ENCODE data around the gene GNB2. TPM values are rescaled to one million over a fixed set of nuclear protein-coding genes. Genes with fewer than 3 reads are reported as not detected.
"Not testable (repeated sequence)": the region's sequence is repeated elsewhere in the genome, so short reads cannot be mapped to it uniquely, and the experiment has no call there.

Gene GNB2
- total and polyA plus RNA-seq, 12 donors = 54.1 to 365 (median 213) TPM

DNA sequence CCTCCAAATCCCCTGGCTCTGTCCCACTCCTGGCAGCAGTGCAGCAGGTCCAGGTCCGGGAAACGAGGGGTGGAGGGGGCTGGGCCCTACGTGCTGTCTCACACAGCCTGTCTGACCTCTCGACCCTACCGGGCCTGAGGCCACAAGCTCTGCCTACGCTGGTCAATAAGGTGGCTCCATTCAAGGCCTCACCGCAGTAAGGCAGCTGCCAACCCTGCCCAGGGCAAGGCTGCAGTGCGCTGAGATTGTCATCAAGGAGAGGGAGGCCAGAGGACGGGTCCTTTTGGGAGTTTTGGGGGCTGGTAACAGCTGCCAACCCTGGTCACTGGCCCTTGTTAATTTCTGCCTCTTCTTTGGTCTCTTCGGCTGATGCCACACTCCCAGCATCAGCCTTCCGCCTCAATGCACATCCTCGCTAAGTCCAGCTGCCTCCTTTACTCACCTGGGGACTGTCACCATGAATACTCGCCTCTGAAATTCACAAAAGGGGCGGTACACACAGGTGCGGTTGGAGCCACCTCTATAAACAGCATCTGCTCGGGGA, 50.3 kb downstream of the GNB2 start:
- WGBS, 4 donors = 64 to 82% (median 76%) methylated on average over 12 to 16 of the region's 16 CpGs
- Histone ChIP-seq H3K4me1 (replicated peaks in 1 of 2) (peaks cover 4 to 15% of the 10 kb centered on the region in 2 donors), H3K27ac (no peak overlapping the region), H3K36me3 (replicated peaks in 1 of 2) (no peaks in the 10 kb centered on the region), H3K4me3 (no peak overlapping the region), H3K27me3 (peaks cover 14% of the 10 kb centered on the region), H3K9me3 (replicated peaks in 1 of 3) (no peaks in the 10 kb centered on the region)
- TF ChIP-seq, protein P1, sequence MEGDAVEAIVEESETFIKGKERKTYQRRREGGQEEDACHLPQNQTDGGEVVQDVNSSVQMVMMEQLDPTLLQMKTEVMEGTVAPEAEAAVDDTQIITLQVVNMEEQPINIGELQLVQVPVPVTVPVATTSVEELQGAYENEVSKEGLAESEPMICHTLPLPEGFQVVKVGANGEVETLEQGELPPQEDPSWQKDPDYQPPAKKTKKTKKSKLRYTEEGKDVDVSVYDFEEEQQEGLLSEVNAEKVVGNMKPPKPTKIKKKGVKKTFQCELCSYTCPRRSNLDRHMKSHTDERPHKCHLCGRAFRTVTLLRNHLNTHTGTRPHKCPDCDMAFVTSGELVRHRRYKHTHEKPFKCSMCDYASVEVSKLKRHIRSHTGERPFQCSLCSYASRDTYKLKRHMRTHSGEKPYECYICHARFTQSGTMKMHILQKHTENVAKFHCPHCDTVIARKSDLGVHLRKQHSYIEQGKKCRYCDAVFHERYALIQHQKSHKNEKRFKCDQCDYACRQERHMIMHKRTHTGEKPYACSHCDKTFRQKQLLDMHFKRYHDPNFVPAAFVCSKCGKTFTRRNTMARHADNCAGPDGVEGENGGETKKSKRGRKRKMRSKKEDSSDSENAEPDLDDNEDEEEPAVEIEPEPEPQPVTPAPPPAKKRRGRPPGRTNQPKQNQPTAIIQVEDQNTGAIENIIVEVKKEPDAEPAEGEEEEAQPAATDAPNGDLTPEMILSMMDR (IDR thresholded peaks at IDR 0.05) = no peak
- TF ChIP-seq POLR2A (IDR thresholded peaks at IDR 0.05) = no peak
- DNase-seq = no peak
- intact Hi-C loops (cut with DNase I) = no loop called here

DNA sequence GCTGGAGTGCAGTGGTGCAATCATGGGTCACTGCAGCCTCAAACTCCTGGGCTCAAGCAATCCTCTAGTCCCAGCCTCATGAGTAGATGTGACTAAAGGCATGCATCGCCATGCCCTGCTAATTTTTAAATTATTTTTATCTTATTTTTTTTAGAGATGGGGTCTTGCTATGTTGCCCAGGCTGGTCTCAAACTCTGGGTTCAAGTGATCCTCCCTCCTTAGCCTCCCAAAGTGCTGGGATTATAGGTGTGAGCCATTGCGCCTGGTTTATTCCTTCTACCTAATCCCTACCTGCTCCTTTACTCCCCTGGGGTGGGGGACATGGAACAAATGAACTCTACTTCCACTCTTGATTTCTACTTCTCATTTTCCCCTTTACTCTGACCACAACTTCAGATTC, 50.8 kb downstream of the GNB2 start:
- 63 to 84% (median 76%) methylated on average over 2 of the region's 2 CpGs for WGBS, 4 donors
- Histone ChIP-seq H3K4me1 (replicated peaks in 1 of 2) (peaks cover 4 to 15% of the 10 kb centered on the region in 2 donors), H3K27me3 (peaks cover 14% of the 10 kb centered on the region)
- H3K4me3 ChIP-seq; H3K36me3 ChIP-seq (replicated peaks in 1 of 2); DNase-seq; H3K27ac ChIP-seq; H3K9me3 ChIP-seq (replicated peaks in 1 of 3); intact Hi-C loops (cut with DNase I): not testable (repeated sequence)

DNA sequence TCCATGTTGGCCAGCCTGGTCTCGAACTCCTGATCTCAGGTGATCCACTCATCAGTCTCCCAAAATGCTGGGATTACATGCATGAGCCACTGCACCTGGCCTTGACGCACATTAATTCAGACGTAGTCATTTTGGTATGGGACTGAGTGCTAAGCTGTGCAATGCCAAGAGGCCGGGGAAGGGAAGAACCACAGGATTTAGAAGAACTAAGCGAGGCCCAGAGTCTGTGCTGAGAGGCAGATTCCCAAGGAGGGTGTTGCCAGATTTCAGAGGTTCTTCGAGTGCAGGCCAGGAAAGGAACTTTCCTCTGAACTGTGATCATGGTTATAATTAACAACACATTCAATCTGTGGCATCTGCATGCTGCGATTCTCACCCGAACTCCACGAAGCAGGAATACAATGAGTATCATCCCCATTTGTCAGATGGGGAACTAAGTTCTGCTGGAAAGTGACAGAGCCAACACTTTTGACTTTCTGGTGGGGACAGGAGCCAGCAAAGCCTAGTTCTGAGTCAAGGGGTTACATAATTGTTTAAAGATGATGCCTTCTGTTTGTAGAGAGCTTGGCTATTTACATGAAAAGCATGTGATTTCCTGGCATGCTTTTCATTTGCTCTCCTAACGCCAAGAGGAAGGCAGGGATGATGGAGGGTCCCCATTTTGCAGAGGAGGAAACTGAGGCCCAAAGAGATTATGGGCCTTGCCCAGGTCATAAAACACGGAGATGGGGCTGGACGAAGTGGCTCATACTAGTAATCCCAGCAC, 53.6 kb downstream of the GNB2 start:
- no peak for DNase-seq
- H3K4me3 ChIP-seq = no peak overlapping the region
- intact Hi-C loops (cut with DNase I) = no loop called here
- 62 to 69% (median 65%) methylated on average over 12 of the region's 12 CpGs for WGBS, 4 donors
- peaks cover 0 to 8% of the 10 kb centered on the region in 2 donors for H3K4me1 ChIP-seq (replicated peaks in 1 of 2)
- no peaks in the 10 kb centered on the region for H3K27me3 ChIP-seq
- no peak for TF ChIP-seq POLR2A (IDR thresholded peaks at IDR 0.05)
- TF ChIP-seq, protein P1 (IDR thresholded peaks at IDR 0.05) = no peak
- H3K36me3 ChIP-seq (replicated peaks in 1 of 2) = no peaks in the 10 kb centered on the region
- no peak overlapping the region for H3K27ac ChIP-seq
- H3K9me3 ChIP-seq (replicated peaks in 1 of 3) = no peaks in the 10 kb centered on the region

DNA sequence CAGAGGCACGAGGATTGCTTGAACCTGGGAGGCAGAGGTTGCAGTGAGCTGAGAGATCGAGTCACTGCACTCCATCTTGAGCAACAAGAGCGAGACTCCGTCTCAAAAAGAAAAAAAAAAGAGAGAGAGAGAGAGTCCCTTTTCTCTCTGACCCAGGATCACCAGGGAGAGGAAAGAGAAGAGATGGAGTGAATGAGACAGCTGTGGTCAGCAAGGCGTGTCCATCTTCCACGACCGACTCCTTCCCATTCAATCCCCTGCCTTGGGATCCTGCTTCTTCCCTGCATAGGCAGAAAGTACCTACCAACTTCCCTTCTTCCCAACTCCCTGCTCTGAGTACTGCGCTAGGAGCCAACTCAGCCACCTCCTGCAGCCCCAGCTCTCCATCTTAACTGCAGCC, 54.7 kb downstream of the GNB2 start:
- Histone ChIP-seq H3K9me3 (replicated peaks in 1 of 3) (no peaks in the 10 kb centered on the region), H3K27ac (no peak overlapping the region), H3K27me3 (no peaks in the 10 kb centered on the region), H3K4me3 (no peak overlapping the region), H3K4me1 (replicated peaks in 1 of 2) (peaks cover 0 to 8% of the 10 kb centered on the region in 2 donors), H3K36me3 (replicated peaks in 1 of 2) (no peaks in the 10 kb centered on the region)
- 81 to 92% (median 83%) methylated on average over 8 of the region's 8 CpGs for WGBS, 4 donors
- no peak for DNase-seq
- intact Hi-C loops (cut with DNase I) = no loop called here
- TF ChIP-seq, protein P1 (IDR thresholded peaks at IDR 0.05) = no peak
- TF ChIP-seq POLR2A (IDR thresholded peaks at IDR 0.05) = no peak

Other genes with a start within 250 kb of the GNB2 start
- 1 to 10 TPM; 1.0 to 5.8 (median 4.6) TPM for gene ZCWPW1, start 245.0 kb upstream of the GNB2 start, total RNA-seq
- 10 to 100 TPM in 2 of 3 donors, 1 to 10 TPM in 1; 5.0 to 20.2 (median 14.6) TPM for gene ZCWPW1, start 245.0 kb upstream of the GNB2 start, polyA plus RNA-seq
- gene MEPCE, start 243.9 kb upstream of the GNB2 start, total RNA-seq = 10 to 100 TPM; 24.8 to 76.8 (median 52.0) TPM
- 10 to 100 TPM; 36.7 to 54.6 (median 47.9) TPM for gene MEPCE, start 243.9 kb upstream of the GNB2 start, polyA plus RNA-seq
- gene PPP1R35, start 237.2 kb upstream of the GNB2 start, total RNA-seq = 10 to 100 TPM; 29.9 to 64.9 (median 50.4) TPM
- 100 to 1,000 TPM in 2 of 3 donors, 1 to 10 TPM in 1; 8.5 to 283 (median 231) TPM for gene PPP1R35, start 237.2 kb upstream of the GNB2 start, polyA plus RNA-seq
- gene SPACDR, start 209.5 kb upstream of the GNB2 start, total RNA-seq = under 1 TPM in 4 of 9 donors, not detected in 5; 0.36 to 0.78 (median 0.49) TPM
- 1 to 10 TPM in 2 of 3 donors, not detected in 1; 1.2 to 2.9 TPM for gene SPACDR, start 209.5 kb upstream of the GNB2 start, polyA plus RNA-seq
- 10 to 100 TPM; 22.1 to 96.1 (median 58.6) TPM for gene TSC22D4, start 194.5 kb upstream of the GNB2 start, total RNA-seq
- 10 to 100 TPM; 11.2 to 80.5 (median 73.6) TPM for gene TSC22D4, start 194.5 kb upstream of the GNB2 start, polyA plus RNA-seq
- gene NYAP1, start 189.8 kb upstream of the GNB2 start, total RNA-seq = 1 to 10 TPM in 8 of 9 donors, not detected in 1; 1.4 to 3.6 (median 3.3) TPM
- gene NYAP1, start 189.8 kb upstream of the GNB2 start, polyA plus RNA-seq = 10 to 100 TPM in 1 of 3 donors, 1 to 10 TPM in 1, under 1 TPM in 1; 0.79 to 26.1 (median 2.8) TPM
- gene AGFG2, start 134.5 kb upstream of the GNB2 start, total RNA-seq = 100 to 1,000 TPM in 6 of 9 donors, 10 to 100 TPM in 3; 17.1 to 175 (median 142) TPM
- 10 to 100 TPM; 14.0 to 61.5 (median 30.9) TPM for gene AGFG2, start 134.5 kb upstream of the GNB2 start, polyA plus RNA-seq
- 1 to 10 TPM in 3 of 9 donors, under 1 TPM in 3, not detected in 3; 0.67 to 5.1 (median 1.2) TPM for gene SAP25, start 99.8 kb upstream of the GNB2 start, total RNA-seq
- gene SAP25, start 99.8 kb upstream of the GNB2 start, polyA plus RNA-seq = 10 to 100 TPM in 1 of 3 donors, 1 to 10 TPM in 1, not detected in 1; 3.6 to 11.3 TPM
- 100 to 1,000 TPM in 1 of 9 donors, 10 to 100 TPM in 8; 10.4 to 128 (median 59.4) TPM for gene LRCH4, start 87.6 kb upstream of the GNB2 start, total RNA-seq
- gene LRCH4, start 87.6 kb upstream of the GNB2 start, polyA plus RNA-seq = 100 to 1,000 TPM in 2 of 3 donors, 10 to 100 TPM in 1; 15.0 to 235 (median 109) TPM
- 1 to 10 TPM in 3 of 9 donors, under 1 TPM in 4, not detected in 2; 0.24 to 1.4 (median 0.69) TPM for gene FBXO24, start 87.4 kb upstream of the GNB2 start, total RNA-seq
- 1 to 10 TPM in 2 of 3 donors, under 1 TPM in 1; 0.16 to 2.8 (median 1.5) TPM for gene FBXO24, start 87.4 kb upstream of the GNB2 start, polyA plus RNA-seq
- gene PCOLCE, start 71.4 kb upstream of the GNB2 start, total RNA-seq = 100 to 1,000 TPM in 2 of 9 donors, 10 to 100 TPM in 7; 15.7 to 369 (median 68.1) TPM
- gene PCOLCE, start 71.4 kb upstream of the GNB2 start, polyA plus RNA-seq = 100 to 1,000 TPM in 2 of 3 donors, 10 to 100 TPM in 1; 21.5 to 222 (median 184) TPM
- 10 to 100 TPM; 14.0 to 54.5 (median 35.8) TPM for gene MOSPD3, start 61.2 kb upstream of the GNB2 start, total RNA-seq
- gene MOSPD3, start 61.2 kb upstream of the GNB2 start, polyA plus RNA-seq = 10 to 100 TPM; 27.3 to 51.9 (median 29.6) TPM
- 1 to 10 TPM in 5 of 9 donors, under 1 TPM in 4; 0.24 to 6.7 (median 1.4) TPM for gene TFR2, start 32.2 kb upstream of the GNB2 start, total RNA-seq
- 1 to 10 TPM in 2 of 3 donors, under 1 TPM in 1; 0.88 to 2.1 (median 1.1) TPM for gene TFR2, start 32.2 kb upstream of the GNB2 start, polyA plus RNA-seq
- 1 to 10 TPM in 4 of 9 donors, not detected in 5; 1.7 to 3.8 (median 2.1) TPM for gene ACTL6B, start 17.3 kb upstream of the GNB2 start, total RNA-seq
- gene ACTL6B, start 17.3 kb upstream of the GNB2 start, polyA plus RNA-seq = 1 to 10 TPM in 2 of 3 donors, under 1 TPM in 1; 0.64 to 5.1 (median 2.5) TPM
- 10 to 100 TPM; 15.9 to 62.2 (median 23.9) TPM for gene GIGYF1, start 20.5 kb downstream of the GNB2 start, total RNA-seq
- 100 to 1,000 TPM in 1 of 3 donors, 10 to 100 TPM in 1, 1 to 10 TPM in 1; 5.4 to 167 (median 49.8) TPM for gene GIGYF1, start 20.5 kb downstream of the GNB2 start, polyA plus RNA-seq
- 10 to 100 TPM in 8 of 9 donors, 1 to 10 TPM in 1; 8.7 to 60.9 (median 35.1) TPM for gene POP7, start 32.4 kb downstream of the GNB2 start, total RNA-seq
- 10 to 100 TPM; 24.8 to 48.5 (median 27.1) TPM for gene POP7, start 32.4 kb downstream of the GNB2 start, polyA plus RNA-seq
- gene EPO, start 46.7 kb downstream of the GNB2 start, total RNA-seq = under 1 TPM in 1 of 9 donors, not detected in 8; 0.17 TPM
- gene EPO, start 46.7 kb downstream of the GNB2 start, polyA plus RNA-seq = under 1 TPM in 1 of 3 donors, not detected in 2; 0.10 TPM
- not detected for gene ZAN, start 59.9 kb downstream of the GNB2 start, total RNA-seq
- not detected for gene ZAN, start 59.9 kb downstream of the GNB2 start, polyA plus RNA-seq
- gene EPHB4, start 153.8 kb downstream of the GNB2 start, total RNA-seq = 100 to 1,000 TPM in 6 of 9 donors, 10 to 100 TPM in 3; 67.5 to 188 (median 111) TPM
- gene EPHB4, start 153.8 kb downstream of the GNB2 start, polyA plus RNA-seq = 10 to 100 TPM; 31.5 to 67.3 (median 37.2) TPM
- 10 to 100 TPM in 7 of 9 donors, 1 to 10 TPM in 2; 8.0 to 35.1 (median 19.7) TPM for gene SLC12A9, start 179.0 kb downstream of the GNB2 start, total RNA-seq
- 10 to 100 TPM in 2 of 3 donors, 1 to 10 TPM in 1; 6.1 to 60.3 (median 34.6) TPM for gene SLC12A9, start 179.0 kb downstream of the GNB2 start, polyA plus RNA-seq
- 100 to 1,000 TPM in 2 of 9 donors, 10 to 100 TPM in 6, 1 to 10 TPM in 1; 6.1 to 105 (median 70.7) TPM for gene TRIP6, start 193.6 kb downstream of the GNB2 start, total RNA-seq
- gene TRIP6, start 193.6 kb downstream of the GNB2 start, polyA plus RNA-seq = 10 to 100 TPM in 2 of 3 donors, 1 to 10 TPM in 1; 8.9 to 88.6 (median 67.6) TPM
- gene SRRT, start 201.4 kb downstream of the GNB2 start, total RNA-seq = 100 to 1,000 TPM in 4 of 9 donors, 10 to 100 TPM in 5; 44.0 to 156 (median 70.7) TPM
- gene SRRT, start 201.4 kb downstream of the GNB2 start, polyA plus RNA-seq = 100 to 1,000 TPM in 2 of 3 donors, 10 to 100 TPM in 1; 83.7 to 289 (median 226) TPM
- 10 to 100 TPM in 1 of 9 donors, 1 to 10 TPM in 8; 2.8 to 12.7 (median 5.2) TPM for gene UFSP1, start 216.0 kb downstream of the GNB2 start, total RNA-seq
- 1 to 10 TPM; 2.5 to 6.8 (median 6.5) TPM for gene UFSP1, start 216.0 kb downstream of the GNB2 start, polyA plus RNA-seq
- gene ACHE, start 222.1 kb downstream of the GNB2 start, total RNA-seq = 10 to 100 TPM in 1 of 9 donors, 1 to 10 TPM in 4, under 1 TPM in 4; 0.26 to 10.2 (median 1.2) TPM
- 1 to 10 TPM; 1.2 to 3.3 (median 3.0) TPM for gene ACHE, start 222.1 kb downstream of the GNB2 start, polyA plus RNA-seq